SK-N-SH (cell line): ENCODE results near the gene CHL1. TPM values are rescaled to one million over a fixed set of nuclear protein-coding genes. Genes with fewer than 3 reads are reported as not detected.

Source experiments
- CTCF ChIA-PET: fragments of 300-600, 350-600 bp; formaldehyde crosslinking; extraction: SDS; loops from one replicate; lab custom pipeline; 2021; lab: Yijun Ruan, JAX
- POLR2A ChIA-PET: fragments of 350-600 bp; sonication (Branson Sonifier 250); formaldehyde crosslinking; extraction: SDS; loops from one replicate; lab custom pipeline; 2020; ENCODE audit warnings: antibody characterized with exemption, inconsistent platforms; lab: Yijun Ruan, JAX
- DNase-seq: peaks from one replicate; pipeline ENCODE4 v3.0.0; 2012
- H2AFZ ChIP-seq: fragments of 200-600 bp; sonication (generic); 2 replicates; pipeline ENCODE4 v1.8.1; 2016; ENCODE audit warnings: antibody characterized with exemption, mild to moderate bottlenecking, low read depth
- H3F3A ChIP-seq: fragments of 200-600 bp; sonication (generic); replicated peaks from 2 replicates; pipeline ENCODE3; 2016; ENCODE audit warnings: antibody characterized with exemption, mild to moderate bottlenecking; ENCODE audit not compliant: insufficient read depth
- H3K27ac ChIP-seq, 2 experiments: fragments of 200-500 bp in 1 of 2; fragments of 200-600 bp in 1 of 2; sonication (Bioruptor generic) in 1 of 2; sonication (generic), shearing (Covaris generic) in 1 of 2; 2 replicates each; pipeline versions ENCODE4 v1.5.1 to v1.6.1; 2014 to 2016; ENCODE audit warnings: low read depth in 2 of 2, inconsistent platforms in 1 of 2, low read length in 1 of 2, mild to moderate bottlenecking in 1 of 2, mixed read lengths in 1 of 2
- H3K27me3 ChIP-seq: fragments of 200-600 bp; sonication (generic), shearing (Covaris generic); 2 replicates; pipeline ENCODE4 v1.6.1; 2016; ENCODE audit warnings: mixed run types; ENCODE audit not compliant: insufficient read depth
- H3K36me3 ChIP-seq, 2 experiments: fragments of 200-500 bp in 1 of 2; fragments of 200-600 bp in 1 of 2; sonication (Bioruptor generic) in 1 of 2; sonication (generic) in 1 of 2; replicated peaks in 1 of 2; 2 replicates each; pipeline versions ENCODE3 to v1.5.1; 2014 to 2016; ENCODE audit warnings: low read length in 1 of 2, mild to moderate bottlenecking in 1 of 2; ENCODE audit not compliant: insufficient read depth in 2 of 2, control insufficient read depth in 1 of 2
- H3K4me1 ChIP-seq, 2 experiments: fragments of 200-500 bp in 1 of 2; fragments of 200-600 bp in 1 of 2; sonication (Bioruptor generic) in 1 of 2; sonication (generic), shearing (Covaris generic) in 1 of 2; 2 replicates each; pipeline versions ENCODE4 v1.5.1 to v1.6.1; 2014 to 2016; ENCODE audit warnings: low read depth in 1 of 2, low read length in 1 of 2, mixed run types in 1 of 2; ENCODE audit not compliant: insufficient read depth in 2 of 2, control insufficient read depth in 1 of 2
- H3K4me2 ChIP-seq: fragments of 200-600 bp; sonication (generic), shearing (Covaris generic); 2 replicates; pipeline ENCODE4 v1.6.1; 2017; ENCODE audit warnings: mixed run types
- H3K4me3 ChIP-seq, 2 experiments: fragments of 200-500 bp in 1 of 2; fragments of 200-600 bp in 1 of 2; sonication (Bioruptor generic) in 1 of 2; sonication (generic), shearing (Covaris generic) in 1 of 2; 2 replicates each; pipeline versions ENCODE4 v1.5.1 to v1.8.1; 2014 to 2016; ENCODE audit warnings: low read depth in 2 of 2, inconsistent platforms in 1 of 2, low read length in 1 of 2, mild to moderate bottlenecking in 1 of 2, mixed read lengths in 1 of 2, moderate library complexity in 1 of 2
- H3K79me2 ChIP-seq: fragments of 200-600 bp; sonication (generic); 2 replicates; pipeline ENCODE4 v1.8.1; 2017; ENCODE audit warnings: mild to moderate bottlenecking; ENCODE audit not compliant: insufficient read depth
- H3K9ac ChIP-seq: fragments of 200-600 bp; sonication (generic); 2 replicates; pipeline ENCODE4 v1.6.1; 2017; ENCODE audit warnings: mixed run types
- H3K9me2 ChIP-seq: fragments of 200-600 bp; sonication (generic); 2 replicates; pipeline ENCODE4 v1.6.1; 2017; ENCODE audit warnings: mixed run types
- H3K9me3 ChIP-seq: fragments of 200-600 bp; sonication (generic); 2 replicates; pipeline ENCODE4 v1.6.1; 2017; ENCODE audit warnings: mixed run types, mild to moderate bottlenecking, moderate library complexity
- H4K20me1 ChIP-seq: fragments of 200-600 bp; sonication (generic); 2 replicates; pipeline ENCODE4 v1.6.1; 2017; ENCODE audit warnings: mild to moderate bottlenecking, mixed run types; ENCODE audit not compliant: insufficient read depth
- CTCF ChIP-seq: fragments of 200-600 bp; sonication (generic); IDR thresholded peaks from 2 replicates; pipeline ENCODE4 v1.6.1; 2017; ENCODE audit warnings: antibody characterized with exemption, mild to moderate bottlenecking, moderate library complexity
- ELF1 ChIP-seq: IDR thresholded peaks from 2 replicates; pipeline ENCODE4 v1.4.0; 2012
- FOSL2 ChIP-seq: IDR thresholded peaks from 2 replicates; pipeline ENCODE4 v1.4.0; 2012; ENCODE audit warnings: low read depth, mild to moderate bottlenecking, moderate library complexity, borderline replicate concordance
- GABPA ChIP-seq: IDR thresholded peaks from 2 replicates; pipeline ENCODE4 v1.4.0; 2012; ENCODE audit warnings: low read depth, mild to moderate bottlenecking
- JUND ChIP-seq: IDR thresholded peaks from 2 replicates; pipeline ENCODE4 v1.4.0; 2012
- MAX ChIP-seq: IDR thresholded peaks from 2 replicates; pipeline ENCODE4 v1.4.0; 2012; ENCODE audit warnings: low read depth
- MXI1 ChIP-seq: IDR thresholded peaks from 2 replicates; pipeline ENCODE4 v1.6.1; 2012; ENCODE audit warnings: mild to moderate bottlenecking, low read depth, low read length, improper control_type of control experiment
- RAD21 ChIP-seq: IDR thresholded peaks from 2 replicates; pipeline ENCODE4 v1.6.1; 2012; ENCODE audit warnings: mild to moderate bottlenecking, low read length
- RCOR1 ChIP-seq: fragments of 150-350 bp; IDR thresholded peaks from 2 replicates; pipeline ENCODE4 v1.6.1; 2017; ENCODE audit warnings: antibody characterized with exemption, low read length
- RXRA ChIP-seq: IDR thresholded peaks from 2 replicates; pipeline ENCODE4 v1.4.0; 2012; ENCODE audit warnings: low read depth, mild to moderate bottlenecking, borderline replicate concordance
- SIN3A ChIP-seq: IDR thresholded peaks from 2 replicates; pipeline ENCODE4 v1.6.1; 2012; ENCODE audit warnings: low read depth, mild to moderate bottlenecking, low read length, moderate library complexity, borderline replicate concordance
- TAF1 ChIP-seq: IDR thresholded peaks from 2 replicates; pipeline ENCODE4 v1.6.1; 2012; ENCODE audit warnings: low read depth, mild to moderate bottlenecking, low read length, moderate library complexity, borderline replicate concordance
- TEAD4 ChIP-seq: IDR thresholded peaks from 2 replicates; pipeline ENCODE4 v1.4.0; 2012; ENCODE audit warnings: mild to moderate bottlenecking, borderline replicate concordance; ENCODE audit not compliant: insufficient read depth
- USF1 ChIP-seq: IDR thresholded peaks from 2 replicates; pipeline ENCODE4 v1.4.0; 2012; ENCODE audit warnings: low read depth, borderline replicate concordance
- ZBTB33 ChIP-seq: IDR thresholded peaks from 2 replicates; pipeline ENCODE4 v1.4.0; 2012; ENCODE audit warnings: low read depth, borderline replicate concordance
- WGBS: methylation state at CpG from one replicate; pipeline ENCODE4 v1.1.6; 2017; ENCODE audit warnings: low lambda C conversion rate; 5-methylcytosine and 5-hydroxymethylcytosine counted together
- polyA plus RNA-seq, 3 experiments: library from polyadenylated mRNA; depleted of rRNA; stranded (reverse); fragments of >200 nt; gene quantifications; 2 replicates each; pipeline ENCODE4 v1.2.3, GENCODE V29; 2012

Gene CHL1
- polyA plus RNA-seq, 1 of the 3 experiments (the other 2 are of a cell fraction) = not detected

- no peaks in the 10 kb centered on the region for H3K4me1 ChIP-seq
- no peaks in the 10 kb centered on the region for H3K27me3 ChIP-seq
- no peak overlapping the region for H3K9ac ChIP-seq
- H3K79me2 ChIP-seq = no peaks in the 10 kb centered on the region
- H3K36me3 ChIP-seq = no peaks in the 10 kb centered on the region
- H3K4me2 ChIP-seq = no peak overlapping the region
- H3K9me3 ChIP-seq = no peaks in the 10 kb centered on the region; the same call in 1 of the 2 replicates
- no peak overlapping the region for H3K4me3 ChIP-seq
- WGBS = 39% methylated on average over 12 of the region's 12 CpGs
- no peak overlapping the region for H2AFZ ChIP-seq
- H4K20me1 ChIP-seq = no peaks in the 10 kb centered on the region
- no peak for TF ChIP-seq MAX
- no peak for TF ChIP-seq MXI1
- no peak for TF ChIP-seq CTCF
- no peak for TF ChIP-seq SIN3A
- no peak for TF ChIP-seq RCOR1
- CTCF ChIA-PET = no interaction called here
- no peaks in the 10 kb centered on the region for H3K9me2 ChIP-seq
- no peak overlapping the region for H3K27ac ChIP-seq
- POLR2A ChIA-PET = no interaction called here
- DNase-seq = no peak
- no peaks in the 10 kb centered on the region for H3F3A ChIP-seq
Measured at GRCh38 chr3:278300-279064, 81.9 kb downstream of the CHL1 start.

GRCh38 chr3:279325-279724, 82.8 kb downstream of the CHL1 start:
- no peaks in the 10 kb centered on the region for H3K4me1 ChIP-seq
- H3K4me2 ChIP-seq = no peak overlapping the region
- H3K27ac ChIP-seq = no peak overlapping the region
- no peaks in the 10 kb centered on the region for H3K9me2 ChIP-seq
- no peak for DNase-seq
- H3F3A ChIP-seq = no peaks in the 10 kb centered on the region
- CTCF ChIA-PET = interaction anchor here (1.0 kb wide), 1 partner anchor 14 kb away, joined by 3 read pairs; no protein-coding TSS in a partner anchor
- no peaks in the 10 kb centered on the region for H3K79me2 ChIP-seq
- POLR2A ChIA-PET = no interaction called here
- no peak overlapping the region for H2AFZ ChIP-seq
- H3K27me3 ChIP-seq = no peaks in the 10 kb centered on the region
- H3K9me3 ChIP-seq = no peaks in the 10 kb centered on the region; the same call in 1 of the 2 replicates
- H3K36me3 ChIP-seq = no peaks in the 10 kb centered on the region
- whole genome bisulfite sequencing = 2% methylated on average over 1 of the region's 1 CpG
- H3K9ac ChIP-seq = no peak overlapping the region
- no peak for TF ChIP-seq ELF1
- no peak for TF ChIP-seq TEAD4
- TF ChIP-seq FOSL2 = no peak
- TF ChIP-seq ZBTB33 = no peak
- TF ChIP-seq RAD21 = no peak
- no peak for TF ChIP-seq JUND
- no peak for TF ChIP-seq GABPA
- TF ChIP-seq RXRA = no peak
- TF ChIP-seq TAF1 = no peak
- TF ChIP-seq USF1 = no peak
- TF ChIP-seq, all 33 proteins: peak for 0
- Histone ChIP-seq H4K20me1 (no peaks in the 10 kb centered on the region), H3K4me3 (no peak overlapping the region)
